NCI-H2107 treated with DMSO at 0.1 percent for 48 hours (cell line): ENCODE results near the gene GMPPA.

Experiments
- DNase-seq: peaks from one replicate; lab custom pipeline; 2025; ENCODE audit not compliant: unreplicated experiment; lab: John Stamatoyannopoulos, UW

The GMPPA gene

DNA sequence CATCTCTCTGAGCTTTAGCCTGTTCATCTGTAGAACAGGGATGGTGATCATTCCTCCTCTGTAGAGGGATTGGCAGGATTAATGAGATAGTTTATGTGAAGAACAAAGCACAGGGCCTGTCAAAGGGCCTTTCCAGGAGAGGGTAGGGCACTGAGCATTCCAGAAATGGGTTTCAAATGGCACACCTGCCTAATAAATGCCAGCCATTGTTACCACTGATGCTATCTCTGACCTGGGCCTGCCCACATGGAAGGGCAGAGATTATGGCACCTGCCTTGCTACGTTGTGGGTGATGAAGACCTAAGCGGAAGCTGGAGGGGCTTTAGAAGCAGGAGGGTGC, 31.0 kb upstream of the GMPPA start:
- DNase-seq = no peak

DNA sequence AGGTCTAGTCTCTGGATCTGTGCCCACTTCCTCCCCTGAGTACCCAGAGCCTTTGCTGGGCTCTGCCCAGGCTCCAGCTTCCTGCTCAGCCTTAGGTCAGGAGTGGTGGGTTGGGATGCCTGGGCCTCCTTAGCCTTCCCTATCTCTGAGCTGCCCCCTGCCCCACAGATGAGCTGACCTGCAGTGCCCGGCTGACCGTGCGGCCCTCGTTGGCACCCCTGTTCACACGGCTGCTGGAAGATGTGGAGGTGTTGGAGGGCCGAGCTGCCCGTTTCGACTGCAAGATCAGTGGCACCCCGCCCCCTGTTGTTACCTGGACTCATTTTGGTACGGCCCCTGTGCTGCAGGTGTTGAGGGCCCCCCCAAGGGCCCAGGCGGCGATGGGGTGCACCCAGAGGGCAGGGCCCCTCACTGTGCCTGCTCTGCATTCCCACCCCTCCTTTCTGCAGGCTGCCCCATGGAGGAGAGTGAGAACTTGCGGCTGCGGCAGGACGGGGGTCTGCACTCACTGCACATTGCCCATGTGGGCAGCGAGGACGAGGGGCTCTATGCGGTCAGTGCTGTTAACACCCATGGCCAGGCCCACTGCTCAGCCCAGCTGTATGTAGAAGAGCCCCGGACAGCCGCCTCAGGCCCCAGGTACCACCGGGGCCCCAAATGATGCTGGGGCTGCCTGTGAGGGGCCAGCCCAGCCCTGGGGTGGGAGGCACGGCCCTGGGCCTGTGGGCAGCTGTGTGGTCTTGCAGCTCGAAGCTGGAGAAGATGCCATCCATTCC, 30.1 kb upstream of the GMPPA start:
- DNase-seq = no peak

DNA sequence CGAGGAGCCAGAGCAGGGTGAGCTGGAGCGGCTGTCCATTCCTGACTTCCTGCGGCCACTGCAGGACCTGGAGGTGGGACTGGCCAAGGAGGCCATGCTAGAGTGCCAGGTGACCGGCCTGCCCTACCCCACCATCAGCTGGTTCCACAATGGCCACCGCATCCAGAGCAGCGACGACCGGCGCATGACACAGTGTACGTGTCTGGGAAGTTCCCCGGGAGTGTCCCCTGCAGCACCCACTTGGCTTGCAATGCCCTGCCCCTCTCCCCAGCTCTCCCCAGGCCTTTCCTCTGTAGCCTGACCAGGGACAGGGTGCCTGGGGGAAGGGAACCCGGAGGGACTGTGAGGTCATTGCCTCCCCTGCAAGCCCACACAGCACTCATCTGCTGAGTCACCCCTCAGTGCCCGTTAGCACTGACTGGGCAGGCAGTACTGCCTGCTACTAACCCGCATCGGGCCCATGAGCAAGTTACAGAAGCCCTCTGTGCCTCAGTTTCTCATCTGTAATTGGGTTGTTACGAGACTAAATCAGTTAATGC, 29.4 kb upstream of the GMPPA start:
- DNase-seq = no peak

DNA sequence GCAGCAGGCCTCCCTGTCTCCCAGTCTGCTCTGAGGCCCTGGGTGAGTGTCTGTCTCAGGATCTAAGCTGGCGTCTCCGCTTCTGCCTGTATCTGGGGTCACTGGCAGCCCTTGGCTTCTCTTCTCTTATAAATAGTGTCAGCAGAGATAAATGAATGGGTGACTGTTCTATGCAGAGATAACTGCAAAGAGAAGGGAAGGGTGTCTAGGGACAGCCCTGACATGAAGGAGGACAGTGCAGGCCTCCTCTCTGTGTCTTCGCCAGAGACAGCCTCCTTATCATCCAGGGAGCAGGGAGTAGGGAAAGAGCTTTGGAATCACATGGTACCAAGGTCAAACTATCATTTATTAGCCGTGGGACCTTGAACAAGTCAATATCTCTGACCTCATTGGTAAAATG, 28.3 kb upstream of the GMPPA start:
- no peak for DNase-seq

DNA sequence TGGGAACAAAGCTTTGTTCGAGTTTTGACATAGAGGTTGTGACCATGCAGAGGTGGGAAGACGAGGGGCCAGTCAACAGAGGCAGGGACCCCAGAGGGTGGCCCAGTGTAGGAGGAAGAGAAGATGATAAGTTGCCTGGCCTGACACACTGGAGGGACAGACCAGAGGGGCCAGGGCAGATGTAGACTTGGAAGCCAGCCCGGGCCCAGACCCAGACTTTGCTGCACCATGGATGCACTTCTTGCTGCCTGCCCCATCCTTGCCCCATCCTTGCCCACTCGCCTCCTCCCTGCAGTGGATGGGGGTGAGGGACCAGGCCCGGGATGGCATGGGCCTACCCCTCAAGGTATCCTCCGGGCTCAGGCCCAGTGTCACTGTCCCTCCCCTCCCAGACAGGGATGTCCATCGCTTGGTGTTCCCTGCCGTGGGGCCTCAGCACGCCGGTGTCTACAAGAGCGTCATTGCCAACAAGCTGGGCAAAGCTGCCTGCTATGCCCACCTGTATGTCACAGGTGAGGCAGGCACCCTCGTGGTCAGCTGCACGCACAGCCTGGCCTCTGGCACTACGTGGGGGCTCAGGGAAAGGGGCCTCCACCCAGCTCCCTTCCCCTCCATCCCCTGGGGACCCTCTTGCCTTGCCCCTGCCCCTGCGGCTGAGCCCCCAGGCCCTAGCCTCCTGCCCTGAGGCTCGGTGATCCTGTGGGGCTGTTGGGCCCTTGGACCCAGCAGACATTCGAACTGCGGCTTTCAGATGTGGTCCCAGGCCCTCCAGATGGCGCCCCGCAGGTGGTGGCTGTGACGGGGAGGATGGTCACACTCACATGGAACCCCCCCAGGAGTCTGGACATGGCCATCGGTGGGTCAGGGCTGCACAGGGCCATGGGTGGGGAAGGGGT, 27.0 kb upstream of the GMPPA start:
- no peak for DNase-seq

DNA sequence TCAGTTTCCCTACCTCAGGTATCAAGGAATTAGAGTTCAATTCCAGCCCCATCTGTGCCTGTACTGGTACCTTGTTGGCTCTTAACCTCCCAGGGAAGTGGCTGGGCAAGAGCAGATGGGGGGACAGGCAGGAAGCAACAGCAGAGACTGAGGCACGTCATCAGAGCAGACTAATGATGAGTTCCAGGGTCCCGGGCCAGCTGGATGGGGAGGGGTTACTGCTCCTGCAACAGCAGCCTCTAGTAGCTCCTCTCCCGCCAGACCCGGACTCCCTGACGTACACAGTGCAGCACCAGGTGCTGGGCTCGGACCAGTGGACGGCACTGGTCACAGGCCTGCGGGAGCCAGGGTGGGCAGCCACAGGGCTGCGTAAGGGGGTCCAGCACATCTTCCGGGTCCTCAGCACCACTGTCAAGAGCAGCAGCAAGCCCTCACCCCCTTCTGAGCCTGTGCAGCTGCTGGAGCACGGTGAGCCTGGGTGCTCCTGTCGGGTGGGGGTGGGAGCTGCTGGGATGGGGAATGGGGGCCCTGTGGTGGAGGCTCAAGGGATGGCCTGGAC, 26.0 kb upstream of the GMPPA start:
- no peak for DNase-seq

DNA sequence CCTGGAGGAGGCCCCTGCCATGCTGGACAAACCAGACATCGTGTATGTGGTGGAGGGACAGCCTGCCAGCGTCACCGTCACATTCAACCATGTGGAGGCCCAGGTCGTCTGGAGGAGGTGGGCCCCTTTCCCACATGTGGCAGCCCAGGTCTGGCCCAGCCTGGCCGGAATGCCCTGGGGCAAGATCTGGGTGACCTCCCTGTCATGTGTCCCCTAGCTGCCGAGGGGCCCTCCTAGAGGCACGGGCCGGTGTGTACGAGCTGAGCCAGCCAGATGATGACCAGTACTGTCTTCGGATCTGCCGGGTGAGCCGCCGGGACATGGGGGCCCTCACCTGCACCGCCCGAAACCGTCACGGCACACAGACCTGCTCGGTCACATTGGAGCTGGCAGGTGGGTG, 25.2 kb upstream of the GMPPA start:
- DNase-seq = no peak

DNA sequence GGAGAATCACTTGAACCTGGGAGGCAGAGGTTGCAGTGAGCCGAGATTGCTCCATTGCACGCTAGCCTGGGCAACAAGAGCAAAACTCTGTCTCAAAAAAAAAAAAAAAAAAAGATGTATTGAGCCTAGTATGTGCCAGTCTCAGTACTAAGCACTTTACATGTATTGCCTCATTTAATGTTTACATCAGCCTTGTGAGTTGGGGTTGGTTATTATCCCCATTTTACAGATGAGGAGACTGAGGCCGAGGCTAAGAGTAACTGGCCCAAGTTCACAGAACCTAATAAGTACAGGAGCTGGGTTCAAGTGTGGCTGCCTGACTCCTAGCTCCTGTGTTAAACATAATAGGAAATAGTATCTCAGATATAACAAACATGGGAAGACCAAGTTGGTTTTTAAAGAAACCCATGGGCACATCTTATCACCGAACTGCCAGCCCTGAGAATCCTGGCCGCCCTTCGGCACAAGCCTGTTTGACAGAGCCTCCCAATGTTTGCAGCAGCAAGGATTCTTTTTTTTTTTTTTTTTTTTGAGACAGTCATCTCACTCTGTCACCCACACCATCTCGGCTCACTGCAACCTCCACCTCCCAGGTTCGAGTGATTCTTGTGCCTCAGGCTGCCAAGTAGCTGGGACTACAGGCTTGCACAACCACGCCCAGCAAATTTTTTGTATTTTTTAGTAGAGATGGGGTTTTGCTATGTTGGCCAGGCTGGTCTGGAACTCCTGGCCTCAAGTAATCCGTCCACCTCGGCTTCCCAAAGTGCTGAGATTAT, 24.2 kb upstream of the GMPPA start:
- DNase-seq = no peak

DNA sequence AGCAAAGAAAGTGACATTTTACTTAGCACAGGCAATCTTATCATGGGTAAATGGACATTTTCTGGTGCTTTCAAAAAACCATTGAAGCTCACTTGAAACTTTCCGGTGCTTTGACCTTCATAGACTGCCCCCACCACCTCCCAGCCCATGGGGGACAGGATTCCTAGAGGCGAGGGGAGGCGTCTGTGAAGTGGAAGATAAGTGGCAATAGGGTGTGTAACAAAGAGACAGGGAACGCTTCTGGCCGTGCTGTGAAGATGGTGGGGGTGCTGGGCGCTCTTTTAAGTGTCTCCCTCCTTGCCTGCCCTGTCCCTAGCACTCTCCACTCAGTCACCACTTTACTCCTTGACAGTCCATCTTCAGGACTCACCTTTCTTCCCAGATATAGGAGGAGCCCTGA, 23.4 kb upstream of the GMPPA start:
- DNase-seq = no peak

DNA sequence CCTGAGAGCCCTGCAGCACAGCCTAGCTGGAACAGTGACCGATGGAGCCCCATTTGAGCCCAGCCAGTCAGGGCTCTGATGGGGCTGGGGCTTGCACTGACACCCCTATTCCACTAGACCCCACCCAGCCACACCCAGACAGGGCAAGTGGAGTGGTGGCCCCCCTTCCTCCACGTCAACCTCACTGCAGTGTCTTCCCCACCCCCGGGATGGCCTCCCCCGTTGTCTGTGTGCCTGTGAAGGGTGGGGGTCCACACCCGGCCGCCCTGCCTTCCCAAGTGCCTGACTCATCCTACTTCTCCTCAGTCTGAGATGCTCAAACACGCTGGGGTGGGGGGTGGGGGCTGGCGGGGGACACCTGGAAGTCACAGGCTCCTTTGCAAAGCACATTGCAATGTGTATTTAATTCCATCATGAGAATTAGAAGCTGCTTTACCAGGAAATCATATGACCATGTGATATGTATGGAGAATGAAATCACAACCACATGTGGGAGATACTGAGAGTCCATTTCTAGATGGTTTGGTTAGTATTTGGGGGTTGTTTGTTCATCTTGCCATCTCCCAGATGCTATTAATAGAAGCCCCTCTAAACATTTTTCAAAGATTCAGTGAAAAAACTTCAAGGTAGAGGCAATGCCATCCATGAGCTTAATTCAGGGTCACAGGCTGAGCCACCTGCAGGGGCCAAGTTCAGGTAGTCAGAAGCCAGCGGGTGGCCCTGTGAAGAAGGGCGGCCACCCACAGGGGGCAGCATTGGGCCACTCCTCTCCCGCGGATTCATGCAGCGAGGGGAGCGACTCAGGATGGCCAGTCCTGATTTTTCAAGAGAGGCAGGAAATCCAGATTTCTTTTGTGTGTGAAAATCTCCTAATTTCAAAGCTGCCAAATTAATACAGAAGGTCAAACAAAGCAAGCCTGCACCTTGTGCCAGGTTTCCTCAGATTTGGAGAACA, 22.7 kb upstream of the GMPPA start:
- DNase-seq = no peak

DNA sequence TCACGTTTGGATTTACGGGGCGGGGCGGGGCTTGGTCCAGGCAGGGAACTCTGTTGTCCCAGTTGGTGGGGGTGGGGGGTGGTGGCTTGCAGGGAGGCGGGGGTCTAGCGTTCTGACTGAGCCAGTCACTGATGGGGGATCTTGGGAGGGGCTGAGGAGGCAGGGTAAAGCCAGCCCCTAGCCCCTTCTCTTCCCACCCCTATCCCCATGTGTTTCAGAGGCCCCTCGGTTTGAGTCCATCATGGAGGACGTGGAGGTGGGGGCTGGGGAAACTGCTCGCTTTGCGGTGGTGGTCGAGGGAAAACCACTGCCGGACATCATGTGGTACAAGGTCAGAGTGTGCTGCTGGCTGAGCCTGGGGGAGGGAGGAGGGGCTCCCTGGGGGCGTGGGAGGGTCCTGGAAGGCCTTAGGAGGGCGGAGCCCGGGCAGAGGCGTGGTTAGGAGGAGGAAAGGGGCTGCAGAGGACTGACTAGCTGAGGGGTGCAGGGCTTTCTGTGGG, 22.0 kb upstream of the GMPPA start:
- no peak for DNase-seq

DNA sequence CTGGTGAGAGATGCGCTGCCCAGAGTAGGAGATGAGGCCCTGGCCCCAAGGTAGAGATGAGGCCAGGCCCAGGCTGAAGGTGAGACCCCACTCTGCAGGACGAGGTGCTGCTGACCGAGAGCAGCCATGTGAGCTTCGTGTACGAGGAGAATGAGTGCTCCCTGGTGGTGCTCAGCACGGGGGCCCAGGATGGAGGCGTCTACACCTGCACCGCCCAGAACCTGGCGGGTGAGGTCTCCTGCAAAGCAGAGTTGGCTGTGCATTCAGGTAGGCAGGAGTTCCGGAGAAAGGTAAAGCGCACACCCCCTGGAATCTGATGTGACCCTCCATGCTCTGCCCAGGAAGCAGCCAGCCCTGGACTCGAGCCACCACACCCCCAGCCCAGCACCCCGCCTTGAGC, 21.5 kb upstream of the GMPPA start:
- DNase-seq = no peak

DNA sequence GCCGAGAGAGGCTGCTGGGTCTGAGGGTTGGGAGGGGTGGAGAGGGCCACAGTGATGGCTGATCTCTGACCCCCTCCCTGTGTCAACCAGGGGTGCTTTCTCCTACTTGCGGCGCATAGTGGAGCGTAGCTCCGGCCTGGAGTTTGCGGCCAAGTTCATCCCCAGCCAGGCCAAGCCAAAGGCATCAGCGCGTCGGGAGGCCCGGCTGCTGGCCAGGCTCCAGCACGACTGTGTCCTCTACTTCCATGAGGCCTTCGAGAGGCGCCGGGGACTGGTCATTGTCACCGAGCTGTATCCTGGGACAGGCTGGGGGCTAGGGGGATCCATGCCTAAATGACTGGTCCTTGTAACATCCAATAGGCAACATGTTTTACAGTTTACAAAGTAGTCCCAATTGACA, 20.9 kb upstream of the GMPPA start:
- DNase-seq = no peak

DNA sequence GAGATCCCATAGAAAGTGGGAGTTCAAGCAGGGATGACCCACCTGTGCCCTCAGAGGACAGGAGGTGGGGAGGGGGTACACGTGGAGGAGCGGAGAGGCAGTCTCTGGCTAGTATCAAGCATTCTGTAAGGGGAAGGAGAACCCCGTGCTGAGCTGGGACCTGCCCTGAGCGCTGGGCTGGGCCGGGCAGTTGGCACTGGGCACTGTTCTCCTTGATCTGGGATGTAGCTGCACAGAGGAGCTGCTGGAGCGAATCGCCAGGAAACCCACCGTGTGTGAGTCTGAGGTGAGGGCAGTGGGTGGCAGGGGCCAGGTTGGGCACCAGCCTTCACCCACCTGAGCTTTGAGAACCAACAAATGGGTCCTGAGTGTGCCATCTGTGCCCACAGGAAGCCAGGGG, 19.8 kb upstream of the GMPPA start:
- DNase-seq = no peak

DNA sequence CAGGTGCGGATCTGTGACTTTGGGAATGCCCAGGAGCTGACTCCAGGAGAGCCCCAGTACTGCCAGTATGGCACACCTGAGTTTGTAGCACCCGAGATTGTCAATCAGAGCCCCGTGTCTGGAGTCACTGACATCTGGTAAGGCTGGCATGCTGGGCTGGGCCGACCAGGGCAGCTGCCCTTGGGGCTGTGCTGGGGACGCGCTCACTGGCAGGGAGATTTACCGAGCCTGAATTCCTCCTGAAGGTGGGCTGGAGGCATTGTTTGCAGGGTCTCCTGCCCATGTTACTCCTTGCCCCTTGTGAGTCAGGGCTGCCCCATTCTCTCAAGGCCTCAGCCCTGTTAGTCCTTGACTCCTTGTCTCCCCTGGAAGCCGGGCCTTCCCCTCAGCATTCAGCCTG, 18.7 kb upstream of the GMPPA start:
- DNase-seq = no peak

DNA sequence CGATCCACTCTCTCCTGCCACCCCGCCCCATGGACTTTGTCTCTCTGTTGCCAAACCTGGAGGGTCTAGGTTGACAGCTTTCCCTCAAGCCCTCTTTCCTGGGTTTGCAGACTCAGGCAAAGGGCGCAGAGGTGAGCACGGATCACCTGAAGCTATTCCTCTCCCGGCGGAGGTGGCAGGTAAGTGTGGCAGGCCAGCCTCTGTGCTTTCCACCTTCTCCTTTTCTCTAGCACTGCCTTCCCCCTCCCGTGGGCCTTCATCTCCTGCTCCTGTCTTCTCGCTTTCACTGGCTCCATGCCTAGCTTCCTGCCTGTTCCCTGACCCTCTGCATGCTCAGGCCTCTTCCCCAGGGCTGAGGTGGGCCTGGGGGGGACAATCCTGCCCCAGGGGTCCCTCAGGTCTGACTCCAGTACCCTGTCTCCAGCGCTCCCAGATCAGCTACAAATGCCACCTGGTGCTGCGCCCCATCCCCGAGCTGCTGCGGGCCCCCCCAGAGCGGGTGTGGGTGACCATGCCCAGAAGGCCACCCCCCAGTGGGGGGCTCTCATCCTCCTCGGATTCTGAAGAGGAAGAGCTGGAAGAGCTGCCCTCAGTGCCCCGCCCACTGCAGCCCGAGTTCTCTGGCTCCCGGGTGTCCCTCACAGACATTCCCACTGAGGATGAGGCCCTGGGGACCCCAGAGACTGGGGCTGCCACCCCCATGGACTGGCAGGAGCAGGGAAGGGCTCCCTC, 15.9 kb upstream of the GMPPA start:
- no peak for DNase-seq

DNA sequence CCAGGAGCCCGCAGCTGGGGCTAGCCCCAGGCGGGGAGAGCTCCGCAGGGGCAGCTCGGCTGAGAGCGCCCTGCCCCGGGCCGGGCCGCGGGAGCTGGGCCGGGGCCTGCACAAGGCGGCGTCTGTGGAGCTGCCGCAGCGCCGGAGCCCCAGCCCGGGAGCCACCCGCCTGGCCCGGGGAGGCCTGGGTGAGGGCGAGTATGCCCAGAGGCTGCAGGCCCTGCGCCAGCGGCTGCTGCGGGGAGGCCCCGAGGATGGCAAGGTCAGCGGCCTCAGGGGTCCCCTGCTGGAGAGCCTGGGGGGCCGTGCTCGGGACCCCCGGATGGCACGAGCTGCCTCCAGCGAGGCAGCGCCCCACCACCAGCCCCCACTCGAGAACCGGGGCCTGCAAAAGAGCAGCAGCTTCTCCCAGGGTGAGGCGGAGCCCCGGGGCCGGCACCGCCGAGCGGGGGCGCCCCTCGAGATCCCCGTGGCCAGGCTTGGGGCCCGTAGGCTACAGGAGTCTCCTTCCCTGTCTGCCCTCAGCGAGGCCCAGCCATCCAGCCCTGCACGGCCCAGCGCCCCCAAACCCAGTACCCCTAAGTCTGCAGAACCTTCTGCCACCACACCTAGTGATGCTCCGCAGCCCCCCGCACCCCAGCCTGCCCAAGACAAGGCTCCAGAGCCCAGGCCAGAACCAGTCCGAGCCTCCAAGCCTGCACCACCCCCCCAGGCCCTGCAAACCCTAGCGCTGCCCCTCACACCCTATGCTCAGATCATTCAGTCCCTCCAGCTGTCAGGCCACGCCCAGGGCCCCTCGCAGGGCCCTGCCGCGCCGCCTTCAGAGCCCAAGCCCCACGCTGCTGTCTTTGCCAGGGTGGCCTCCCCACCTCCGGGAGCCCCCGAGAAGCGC, 15.0 kb upstream of the GMPPA start:
- no peak for DNase-seq
